Measurements from ENCODE around the gene CTH.

DNA sequence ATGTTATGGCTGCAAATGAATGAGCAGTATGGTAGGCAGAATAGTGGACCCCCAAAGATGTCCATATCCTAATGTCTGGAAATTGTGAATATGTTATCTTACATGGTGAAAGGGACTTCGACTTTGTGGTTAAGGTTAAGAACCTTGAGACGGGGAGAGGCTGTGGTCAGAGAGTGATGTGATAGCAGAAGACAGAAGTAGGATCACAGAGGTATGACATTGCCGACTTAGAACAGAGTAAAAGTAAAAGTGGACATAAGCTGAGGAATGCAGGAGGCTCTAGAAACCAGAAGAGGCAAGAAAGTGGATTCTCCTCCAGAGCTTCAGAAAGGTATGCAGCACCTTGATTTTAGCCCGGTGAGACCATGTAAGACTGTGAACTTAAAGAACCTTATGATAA, 74.6 kb downstream of the CTH start:
- TF ChIP-seq, protein P1, sequence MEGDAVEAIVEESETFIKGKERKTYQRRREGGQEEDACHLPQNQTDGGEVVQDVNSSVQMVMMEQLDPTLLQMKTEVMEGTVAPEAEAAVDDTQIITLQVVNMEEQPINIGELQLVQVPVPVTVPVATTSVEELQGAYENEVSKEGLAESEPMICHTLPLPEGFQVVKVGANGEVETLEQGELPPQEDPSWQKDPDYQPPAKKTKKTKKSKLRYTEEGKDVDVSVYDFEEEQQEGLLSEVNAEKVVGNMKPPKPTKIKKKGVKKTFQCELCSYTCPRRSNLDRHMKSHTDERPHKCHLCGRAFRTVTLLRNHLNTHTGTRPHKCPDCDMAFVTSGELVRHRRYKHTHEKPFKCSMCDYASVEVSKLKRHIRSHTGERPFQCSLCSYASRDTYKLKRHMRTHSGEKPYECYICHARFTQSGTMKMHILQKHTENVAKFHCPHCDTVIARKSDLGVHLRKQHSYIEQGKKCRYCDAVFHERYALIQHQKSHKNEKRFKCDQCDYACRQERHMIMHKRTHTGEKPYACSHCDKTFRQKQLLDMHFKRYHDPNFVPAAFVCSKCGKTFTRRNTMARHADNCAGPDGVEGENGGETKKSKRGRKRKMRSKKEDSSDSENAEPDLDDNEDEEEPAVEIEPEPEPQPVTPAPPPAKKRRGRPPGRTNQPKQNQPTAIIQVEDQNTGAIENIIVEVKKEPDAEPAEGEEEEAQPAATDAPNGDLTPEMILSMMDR (IDR thresholded peaks at IDR 0.05; ENCODE audit: low read depth, low read length, poor library complexity, severe bottlenecking), result no peak
- no peak for TF ChIP-seq EZH2phosphoT487 (IDR thresholded peaks at IDR 0.05; ENCODE audit: borderline replicate concordance, low read length)

Measured in DOHH2 (cell line).